C4-2B (cell line): ENCODE results near the gene OPCML.

Source experiments
- CTCF ChIP-seq: fragments of 450-650 bp; conservative IDR thresholded peaks from 2 replicates; pipeline ENCODE4 v1.5.1; 2017; ENCODE audit warnings: mild to moderate bottlenecking
- ZFX ChIP-seq: fragments of 450-650 bp; IDR thresholded peaks from 2 replicates; pipeline ENCODE4 v1.6.1; 2017

DNA sequence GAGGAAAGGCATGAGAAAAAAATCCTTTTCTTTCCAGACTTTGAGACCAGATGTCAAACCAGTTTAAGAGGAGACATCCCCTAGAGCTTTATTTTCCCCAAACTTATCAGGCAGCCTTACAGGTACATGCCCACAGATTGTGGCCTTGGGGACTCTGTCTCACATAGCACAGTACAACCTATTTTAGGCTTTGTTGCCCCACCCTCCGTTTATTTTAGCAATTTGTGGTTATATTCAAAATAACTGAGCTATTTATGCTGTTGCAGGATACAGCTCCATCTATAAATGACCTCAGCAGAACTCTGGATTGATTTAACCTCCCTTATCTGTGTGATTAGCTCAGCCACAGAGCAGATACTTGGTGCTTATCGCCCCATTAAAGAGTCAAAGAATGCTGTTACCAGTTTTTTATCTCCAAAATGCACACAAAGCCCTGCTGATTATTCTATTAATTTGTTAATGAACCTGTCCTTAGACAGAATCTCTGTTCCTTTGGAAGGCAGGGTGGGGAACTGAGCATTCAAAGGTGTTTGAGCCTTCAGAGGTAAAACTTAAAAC is 525.2 kb downstream of the OPCML start:
- no peak for TF ChIP-seq CTCF
- TF ChIP-seq ZFX = no peak
